ENCODE results near the gene TRPM2.
A peak's percentile ranks its signal among the peaks of the same experiment; 100 is the strongest.

The TRPM2 gene

GRCh38 chr21:44431300-44431699 is 77.9 kb downstream of the TRPM2 start:
- DNase-seq (ENCODE audit: low spot score): no peak

DNA sequence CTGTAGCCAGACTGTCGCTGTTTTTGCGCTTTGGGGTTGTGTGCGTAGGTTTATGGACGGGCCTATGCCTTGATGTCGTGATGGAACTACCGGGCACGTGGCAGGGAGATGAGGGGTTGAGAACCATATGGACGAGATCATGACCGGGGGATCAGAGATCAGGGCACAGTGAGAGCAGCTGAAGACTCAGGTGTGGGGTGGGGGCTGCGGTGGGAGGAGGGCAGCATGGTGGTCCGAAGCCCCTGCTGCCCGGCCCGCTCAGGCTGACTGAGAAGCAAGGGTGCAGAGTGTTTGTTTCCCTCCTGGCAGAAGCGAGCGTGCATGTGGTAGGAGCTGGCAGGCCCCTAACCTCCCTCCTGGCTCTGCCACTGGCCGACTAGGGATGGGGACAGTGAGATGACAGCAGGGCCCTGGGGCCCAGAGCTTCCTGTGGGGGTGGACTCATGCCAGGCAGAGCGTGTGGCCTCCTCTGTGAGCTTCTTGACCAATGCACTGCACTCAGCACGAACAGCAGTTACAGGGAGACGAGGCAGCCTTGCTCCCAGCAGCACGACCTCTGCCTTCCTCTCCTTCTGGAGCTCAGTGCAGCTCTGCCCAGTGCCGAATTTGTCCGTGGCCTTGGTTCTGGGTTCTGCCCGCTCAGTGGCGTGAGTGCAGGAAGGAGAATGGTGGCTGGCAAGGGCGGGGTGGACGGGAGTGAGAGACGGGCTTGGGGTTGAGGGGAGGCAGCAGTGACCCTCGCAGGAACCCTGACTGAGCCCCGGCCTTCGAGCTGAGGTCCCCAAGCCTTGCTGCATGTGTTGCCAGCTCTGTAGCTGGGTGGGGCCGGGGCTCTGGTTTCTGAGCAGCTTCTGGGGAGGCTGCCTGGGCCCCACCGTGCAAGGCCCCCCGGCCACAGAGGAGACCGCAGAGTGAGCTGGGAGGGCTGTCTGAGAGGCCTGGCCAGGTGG is 79.7 kb downstream of the TRPM2 start:
- no peak for DNase-seq (ENCODE audit: low spot score)

- no peak for DNase-seq (ENCODE audit: low spot score)
These were observed 80.6 kb downstream of the TRPM2 start for GRCh38 chr21:44433791-44434567.

- DNase-seq (ENCODE audit: low spot score): no peak
These were observed 81.1 kb downstream of the TRPM2 start for GRCh38 chr21:44434568-44434925.

DNA sequence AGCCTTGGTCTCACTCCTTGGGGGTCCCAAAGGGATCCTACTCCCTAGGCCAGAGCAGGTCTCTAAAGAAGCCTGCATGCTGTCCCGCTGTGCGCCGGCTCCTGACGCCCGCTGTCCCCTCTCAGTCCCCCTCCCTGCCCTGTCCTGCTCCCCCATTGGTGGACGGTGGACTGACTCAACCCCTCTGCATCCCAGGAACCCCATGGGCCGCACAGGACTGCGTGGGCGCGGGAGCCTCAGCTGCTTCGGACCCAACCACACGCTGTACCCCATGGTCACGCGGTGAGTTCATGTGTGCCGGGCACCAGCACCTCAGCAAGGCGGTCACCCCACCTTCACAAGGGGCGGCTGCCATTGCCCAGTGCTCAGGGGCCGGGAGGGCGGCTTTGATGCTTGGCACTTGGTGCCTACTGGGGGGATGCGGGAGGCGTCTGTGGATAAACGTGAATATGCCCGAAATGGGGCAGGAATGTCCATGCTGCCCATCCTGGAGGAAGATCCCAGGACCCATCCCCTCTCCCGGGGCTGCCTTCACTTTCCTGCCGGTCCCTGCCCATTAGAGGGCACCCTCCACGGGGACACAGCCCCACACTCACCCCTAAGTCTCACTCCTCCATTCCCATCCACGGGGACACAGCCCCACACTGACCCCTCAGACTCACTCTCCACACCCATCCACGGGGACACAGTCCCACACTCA is 81.7 kb downstream of the TRPM2 start:
- no peak for DNase-seq (ENCODE audit: low spot score)

- DNase-seq (ENCODE audit: low spot score): no peak
These were observed 82.7 kb downstream of the TRPM2 start for GRCh38 chr21:44436111-44436611.

DNA sequence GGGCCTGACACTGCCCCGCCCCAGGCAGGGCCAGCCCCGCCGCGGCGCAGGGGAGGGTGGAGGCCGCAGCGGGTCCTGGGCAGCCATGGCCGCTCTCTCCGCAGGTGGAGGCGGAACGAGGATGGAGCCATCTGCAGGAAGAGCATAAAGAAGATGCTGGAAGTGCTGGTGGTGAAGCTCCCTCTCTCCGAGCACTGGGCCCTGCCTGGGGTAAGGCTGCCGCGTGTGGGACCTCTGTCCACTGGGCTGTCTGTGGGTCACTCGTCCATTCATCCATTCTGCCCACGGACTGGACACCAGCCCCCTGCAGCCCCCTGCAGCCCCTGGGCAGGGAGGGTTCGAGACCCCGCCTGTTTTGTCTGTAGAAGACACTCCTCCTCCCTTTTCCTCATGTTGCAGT is 83.5 kb downstream of the TRPM2 start:
- DNase-seq (ENCODE audit: low spot score): no peak

DNA sequence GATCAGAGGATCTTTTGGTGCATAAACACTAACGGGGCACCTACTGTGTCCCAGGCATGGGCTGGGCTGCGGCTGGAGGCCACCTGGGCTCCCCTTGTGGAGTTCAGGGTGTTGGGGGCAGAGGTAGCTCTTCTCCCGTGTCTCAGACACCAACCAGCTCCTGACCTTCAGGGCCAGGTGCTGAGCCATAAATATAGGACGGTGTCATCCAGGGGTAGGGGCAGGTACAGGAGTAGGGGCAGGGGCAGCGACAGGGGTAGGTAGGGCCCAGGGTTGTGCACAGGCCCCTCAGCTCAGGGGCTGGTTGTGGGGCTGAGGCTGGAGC is 83.9 kb downstream of the TRPM2 start:
- DNase-seq (ENCODE audit: low spot score): no peak

GRCh38 chr21:44437696-44438431 is 84.4 kb downstream of the TRPM2 start:
- no peak for DNase-seq (ENCODE audit: low spot score)

DNA sequence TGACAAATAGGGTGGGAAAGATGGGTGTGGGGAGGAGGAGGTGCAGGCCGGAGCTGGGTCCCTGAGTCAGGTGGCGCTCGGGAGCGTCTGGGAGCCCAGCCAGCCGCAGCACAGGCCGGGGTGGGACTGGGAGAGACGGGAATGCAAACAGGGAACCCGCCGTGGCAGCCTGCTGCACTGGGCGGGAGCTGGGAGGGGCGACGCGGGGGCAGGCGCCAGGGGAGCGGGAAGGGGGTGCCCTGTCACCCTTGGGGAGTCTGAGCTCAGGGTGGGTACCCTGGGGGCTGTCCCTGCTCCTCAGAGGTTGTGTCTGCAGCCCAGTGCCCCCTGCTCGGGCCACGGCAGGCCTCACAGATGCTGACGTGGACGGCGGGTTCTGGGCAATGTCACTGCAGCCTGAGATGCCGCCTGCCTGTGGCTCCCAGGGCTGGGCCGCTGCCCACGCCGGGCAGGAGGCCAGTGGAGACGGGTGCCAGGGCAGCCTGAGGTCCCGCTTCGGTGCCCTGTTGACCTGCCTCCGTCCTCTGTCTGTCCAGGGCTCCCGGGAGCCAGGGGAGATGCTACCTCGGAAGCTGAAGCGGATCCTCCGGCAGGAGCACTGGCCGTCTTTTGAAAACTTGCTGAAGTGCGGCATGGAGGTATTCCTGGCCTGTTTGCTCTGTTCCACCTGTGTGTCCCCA is 85.2 kb downstream of the TRPM2 start:
- DNase-seq (ENCODE audit: low spot score): no peak

DNA sequence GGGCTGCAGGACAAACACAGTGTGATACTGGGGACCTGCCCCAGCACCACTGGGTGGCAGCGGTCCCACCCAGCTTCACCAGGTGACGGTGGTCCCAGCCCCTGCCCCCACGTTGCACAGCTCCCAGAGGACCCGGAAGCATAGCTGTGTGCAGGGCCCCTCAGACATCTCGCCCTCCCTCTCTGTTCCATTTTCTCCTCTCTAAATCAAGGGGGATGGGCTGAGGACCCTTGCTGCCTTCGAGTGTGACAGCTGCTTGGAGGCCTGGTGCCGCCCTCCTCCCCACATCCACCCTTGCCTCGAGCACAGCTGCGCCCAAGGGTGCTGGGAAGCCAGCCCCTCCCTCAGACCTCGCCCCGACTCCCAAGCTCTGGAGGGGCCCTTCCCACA is 85.8 kb downstream of the TRPM2 start:
- DNase-seq (ENCODE audit: low spot score): no peak

GRCh38 chr21:44440241-44441040 is 87.0 kb downstream of the TRPM2 start:
- no peak for DNase-seq (ENCODE audit: low spot score)

DNA sequence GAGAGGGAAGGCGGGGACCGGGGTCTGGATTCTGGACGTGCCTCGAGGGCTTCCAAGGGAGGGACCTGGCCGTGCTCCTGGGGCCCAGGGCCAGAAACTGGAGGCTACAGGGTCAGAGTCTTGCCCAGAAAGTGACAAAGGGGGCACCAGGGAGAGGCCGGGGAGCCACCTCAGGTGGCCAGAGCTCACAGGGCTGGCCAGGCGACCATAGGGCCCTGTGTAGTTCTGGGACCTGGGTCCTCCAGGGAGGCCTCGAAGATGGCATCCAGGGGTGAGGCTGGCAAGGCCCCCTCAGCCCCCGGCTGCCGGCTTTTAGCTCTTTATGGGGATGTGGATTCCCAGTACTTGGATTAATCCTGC is 87.6 kb downstream of the TRPM2 start:
- no peak for DNase-seq (ENCODE audit: low spot score)

DNA sequence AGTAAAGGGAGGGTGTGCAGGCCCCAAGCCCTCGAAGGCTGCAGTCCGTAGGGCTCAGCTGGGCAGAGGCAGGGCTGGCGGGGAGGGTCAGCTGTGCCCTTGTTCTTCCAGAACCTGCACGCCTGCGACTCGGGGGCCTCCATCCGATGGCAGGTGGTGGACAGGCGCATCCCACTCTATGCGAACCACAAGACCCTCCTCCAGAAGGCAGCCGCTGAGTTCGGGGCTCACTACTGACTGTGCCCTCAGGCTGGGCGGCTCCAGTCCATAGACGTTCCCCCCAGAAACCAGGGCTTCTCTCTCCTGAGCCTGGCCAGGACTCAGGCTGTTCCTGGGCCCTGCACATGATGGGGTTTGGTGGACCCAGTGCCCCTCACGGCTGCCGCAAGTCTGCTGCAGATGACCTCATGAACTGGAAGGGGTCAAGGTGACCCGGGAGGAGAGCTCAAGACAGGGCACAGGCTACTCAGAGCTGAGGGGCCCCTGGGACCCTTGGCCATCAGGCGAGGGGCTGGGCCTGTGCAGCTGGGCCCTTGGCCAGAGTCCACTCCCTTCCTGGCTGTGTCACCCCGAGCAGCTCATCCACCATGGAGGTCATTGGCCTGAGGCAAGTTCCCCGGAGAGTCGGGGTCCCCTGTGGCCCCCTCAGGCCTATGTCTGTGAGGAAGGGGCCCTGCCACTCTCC is 88.3 kb downstream of the TRPM2 start:
- DNase-seq (ENCODE audit: low spot score): no peak

DNA sequence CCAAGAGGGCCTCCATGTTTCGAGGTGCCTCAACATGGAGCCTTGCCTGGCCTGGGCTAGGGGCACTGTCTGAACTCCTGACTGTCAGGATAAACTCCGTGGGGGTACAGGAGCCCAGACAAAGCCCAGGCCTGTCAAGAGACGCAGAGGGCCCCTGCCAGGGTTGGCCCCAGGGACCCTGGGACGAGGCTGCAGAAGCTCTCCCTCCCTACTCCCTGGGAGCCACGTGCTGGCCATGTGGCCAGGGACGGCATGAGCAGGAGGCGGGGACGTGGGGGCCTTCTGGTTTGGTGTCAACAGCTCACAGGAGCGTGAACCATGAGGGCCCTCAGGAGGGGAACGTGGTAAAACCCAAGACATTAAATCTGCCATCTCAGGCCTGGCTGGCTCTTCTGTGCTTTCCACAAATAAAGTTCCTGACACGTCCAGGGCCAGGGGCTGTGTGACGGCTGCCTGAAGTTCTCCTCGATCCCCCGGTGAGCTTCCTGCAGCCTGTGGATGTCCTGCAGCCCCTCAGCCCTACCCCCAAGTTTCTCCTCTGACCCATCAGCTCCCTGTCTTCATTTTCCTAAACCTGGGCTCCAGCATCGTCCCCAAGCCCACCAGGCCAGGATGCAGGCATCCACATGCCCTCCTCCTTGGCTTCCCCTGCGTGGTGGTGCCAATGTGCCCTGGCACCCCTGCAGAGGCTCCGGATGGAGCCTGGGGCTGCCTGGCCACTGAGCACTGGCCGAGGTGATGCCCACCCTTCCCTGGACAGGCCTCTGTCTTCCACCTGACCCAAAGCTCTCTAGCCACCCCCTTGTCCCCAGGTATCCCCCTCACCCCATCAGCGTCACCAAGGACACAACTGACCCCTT is 89.1 kb downstream of the TRPM2 start:
- no peak for DNase-seq (ENCODE audit: low spot score)

DNA sequence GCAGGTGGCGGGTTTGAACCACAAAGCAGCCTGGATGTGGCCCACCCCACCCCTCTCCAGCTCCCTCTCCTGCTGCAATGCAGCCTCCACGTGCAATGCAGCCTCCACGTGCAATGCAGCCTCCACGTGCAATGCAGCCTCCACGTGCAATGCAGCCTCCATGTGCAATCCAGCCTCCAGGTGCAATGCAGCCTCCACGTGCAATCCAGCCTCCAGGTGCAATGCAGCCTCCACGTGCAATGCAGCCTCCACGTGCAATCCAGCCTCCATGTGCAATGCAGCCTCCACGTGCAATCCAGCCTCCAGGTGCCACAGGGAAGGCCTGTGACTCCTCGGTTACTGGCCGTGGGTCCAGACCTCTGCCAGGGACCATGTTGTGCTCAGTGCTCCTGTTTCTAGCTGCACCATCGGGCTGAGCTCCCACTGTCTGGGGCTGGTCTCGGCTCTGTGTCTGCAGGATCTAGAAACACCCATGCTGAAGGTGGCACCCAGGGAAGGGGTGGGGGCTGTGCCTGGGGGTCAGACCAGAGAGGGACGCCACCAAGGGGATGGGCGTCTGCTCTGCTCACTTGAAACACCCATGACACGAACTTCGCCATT is 90.0 kb downstream of the TRPM2 start:
- DNase-seq (ENCODE audit: low spot score): no peak

GRCh38 chr21:44443891-44444285 is 90.5 kb downstream of the TRPM2 start:
- DNase-seq (ENCODE audit: low spot score): no peak

DNA sequence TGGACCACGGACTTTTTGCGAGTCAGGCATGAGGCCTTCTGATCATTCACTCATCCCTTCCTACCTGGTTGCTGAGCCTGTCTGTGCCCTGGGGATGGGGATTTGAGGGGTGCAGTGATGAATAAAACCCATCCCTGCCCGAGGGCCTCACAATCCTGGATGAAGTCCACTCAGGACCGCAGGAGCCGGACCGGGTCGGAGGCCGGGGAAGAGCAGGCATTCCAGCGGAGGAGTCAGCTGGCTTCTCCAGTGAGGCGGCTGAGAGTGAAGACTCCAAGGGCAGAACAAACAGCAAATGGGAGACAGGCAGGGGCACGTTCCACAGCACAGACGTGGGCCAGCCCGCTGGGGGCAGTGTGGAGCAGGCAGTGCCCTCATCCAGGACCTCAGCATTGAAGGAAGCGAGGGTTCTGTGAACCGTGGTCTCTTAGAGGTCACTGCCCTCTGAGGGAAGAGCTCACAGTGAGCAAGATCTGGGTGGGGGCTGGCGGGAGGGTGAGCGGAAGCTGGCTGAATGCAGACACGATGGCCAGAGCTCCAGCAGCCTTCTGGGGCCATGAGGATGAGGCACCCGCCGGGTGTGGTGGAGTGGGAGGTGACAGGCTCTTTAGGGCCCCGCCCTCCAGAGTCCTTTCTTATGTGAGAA is 91.0 kb downstream of the TRPM2 start:
- DNase-seq (ENCODE audit: low spot score): peak; percentile 64
